WTC11 (cell line): ENCODE measurements around the gene FRMD4B. TPM values are rescaled to one million over a fixed set of nuclear protein-coding genes. Genes with fewer than 3 reads are reported as not detected.

Experiments used
- ATAC-seq: fragments of 200-7000 bp; cut with Tn5 transposase; 2 replicates; pipeline ENCODE4 v1.10.0; 2021; ENCODE audit warnings: mild to moderate bottlenecking, moderate library complexity
- CTCF ChIA-PET: fragments of 300-600 bp; sonication (Branson Sonifier 250); formaldehyde crosslinking; loops from one replicate; lab custom pipeline; 2021; ENCODE audit warnings: antibody characterized with exemption; lab: Charles Lee
- POLR2A ChIA-PET: fragments of 350-600 bp; sonication (Branson Sonifier 250); formaldehyde crosslinking; loops from one replicate; lab custom pipeline; 2021; ENCODE audit warnings: antibody characterized with exemption; lab: Charles Lee
- DNase-seq: peaks from one replicate; pipeline ENCODE4 v3.0.0; 2021; ENCODE audit warnings: low spot score
- H3K27ac Mint-ChIP-seq: 2 replicates; pipeline ENCODE4 v1.8.0; 2021; ENCODE audit warnings: mixed read lengths
- H3K27me3 Mint-ChIP-seq: 2 replicates; pipeline ENCODE4 v1.8.0; 2021; ENCODE audit warnings: low read depth, mild to moderate bottlenecking, moderate library complexity, mixed read lengths
- H3K36me3 Mint-ChIP-seq: 2 replicates; pipeline ENCODE4 v1.8.0; 2021; ENCODE audit warnings: mixed read lengths
- H3K4me1 Mint-ChIP-seq: 2 replicates; pipeline ENCODE4 v1.8.0; 2022; ENCODE audit warnings: mixed read lengths
- H3K4me3 Mint-ChIP-seq: 2 replicates; pipeline ENCODE4 v1.8.0; 2021; ENCODE audit warnings: mild to moderate bottlenecking, moderate library complexity, mixed read lengths
- H3K9me3 Mint-ChIP-seq: 2 replicates; pipeline ENCODE4 v1.8.0; 2021; ENCODE audit warnings: mixed read lengths
- ARID4B ChIP-seq: sonication (generic); formaldehyde crosslinking; IDR thresholded peaks from 2 replicates; pipeline ENCODE4 v1.8.0; 2023; ENCODE audit warnings: missing genetic modification reagents, mild to moderate bottlenecking, borderline replicate concordance
- ATF1 ChIP-seq: sonication (generic); formaldehyde crosslinking; IDR thresholded peaks from 2 replicates; pipeline ENCODE4 v1.8.1; 2023; ENCODE audit warnings: mild to moderate bottlenecking, moderate library complexity, missing genetic modification reagents
- CBFB ChIP-seq: sonication (generic); formaldehyde crosslinking; IDR thresholded peaks from 2 replicates; pipeline ENCODE4 v1.8.1; 2022; ENCODE audit warnings: mild to moderate bottlenecking, low read depth, missing genetic modification reagents
- GABPB1 ChIP-seq: sonication (generic); formaldehyde crosslinking; IDR thresholded peaks from 2 replicates; pipeline ENCODE4 v1.8.1; 2023; ENCODE audit warnings: mild to moderate bottlenecking, missing genetic modification reagents
- GRHL2 ChIP-seq: fragments of 250-450 bp; sonication (Bioruptor Pico); IDR thresholded peaks from 2 replicates; pipeline ENCODE4 v1.8.0; 2022; ENCODE audit warnings: mild to moderate bottlenecking, moderate library complexity; ENCODE audit not compliant: insufficient replicate concordance, severe bottlenecking
- IRF2 ChIP-seq: sonication (generic); formaldehyde crosslinking; IDR thresholded peaks from 2 replicates; pipeline ENCODE4 v1.8.0; 2022; ENCODE audit warnings: low read depth, missing genetic modification reagents, borderline replicate concordance
- MXD4 ChIP-seq: fragments of 250-450 bp; sonication (Bioruptor Pico); IDR thresholded peaks from 2 replicates; pipeline ENCODE4 v1.8.0; 2021; ENCODE audit warnings: mild to moderate bottlenecking, moderate library complexity, borderline replicate concordance
- NR2C2 ChIP-seq: sonication (generic); formaldehyde crosslinking; IDR thresholded peaks from 2 replicates; pipeline ENCODE4 v1.8.0; 2022; ENCODE audit warnings: mild to moderate bottlenecking, missing genetic modification reagents
- SMAD4 ChIP-seq: sonication (generic); formaldehyde crosslinking; IDR thresholded peaks from 2 replicates; pipeline ENCODE4 v1.8.0; 2022; ENCODE audit warnings: mild to moderate bottlenecking, missing genetic modification reagents
- SP1 ChIP-seq: sonication (generic); formaldehyde crosslinking; conservative IDR thresholded peaks from 2 replicates; pipeline ENCODE4 v1.8.1; 2022; ENCODE audit warnings: missing genetic modification reagents
- ZMAT4 ChIP-seq: fragments of 250-450 bp; sonication (Bioruptor Pico); IDR thresholded peaks from 2 replicates; pipeline ENCODE4 v1.9.0; 2021; ENCODE audit warnings: mild to moderate bottlenecking
- ZNF121 ChIP-seq: sonication (generic); formaldehyde crosslinking; IDR thresholded peaks from 2 replicates; pipeline ENCODE4 v1.8.0; 2023; ENCODE audit warnings: missing genetic modification reagents
- ZNF219 ChIP-seq: sonication (generic); formaldehyde crosslinking; IDR thresholded peaks from 2 replicates; pipeline ENCODE4 v1.8.0; 2023; ENCODE audit warnings: missing genetic modification reagents, mild to moderate bottlenecking, borderline replicate concordance
- ZNF281 ChIP-seq: sonication (generic); formaldehyde crosslinking; IDR thresholded peaks from 2 replicates; pipeline ENCODE4 v1.8.0; 2023; ENCODE audit warnings: mild to moderate bottlenecking, missing genetic modification reagents
- ZNF317 ChIP-seq: sonication (generic); formaldehyde crosslinking; IDR thresholded peaks from 2 replicates; pipeline ENCODE4 v1.8.1; 2023; ENCODE audit warnings: low read depth, mild to moderate bottlenecking, moderate library complexity, missing genetic modification reagents, borderline replicate concordance
- total RNA-seq: library from RNA; stranded (reverse); gene quantifications from 3 replicates; pipeline ENCODE4 v1.2.3, GENCODE V29; 2021
- TF ChIP-seq, protein P1 (sequence below): fragments of 250-450 bp; sonication (Bioruptor Pico); IDR thresholded peaks from 2 replicates; pipeline ENCODE4 v1.9.0; 2021; ENCODE audit warnings: moderate library complexity, mild to moderate bottlenecking, inconsistent platforms, borderline replicate concordance
- TF ChIP-seq, protein P2 (sequence below): fragments of 250-450 bp; sonication (Bioruptor Pico); IDR thresholded peaks from 2 replicates; pipeline ENCODE4 v1.9.0; 2021; ENCODE audit warnings: mild to moderate bottlenecking

Gene FRMD4B
- total RNA-seq, 1 experiment from 2014 or later = 6.7 TPM

DNA sequence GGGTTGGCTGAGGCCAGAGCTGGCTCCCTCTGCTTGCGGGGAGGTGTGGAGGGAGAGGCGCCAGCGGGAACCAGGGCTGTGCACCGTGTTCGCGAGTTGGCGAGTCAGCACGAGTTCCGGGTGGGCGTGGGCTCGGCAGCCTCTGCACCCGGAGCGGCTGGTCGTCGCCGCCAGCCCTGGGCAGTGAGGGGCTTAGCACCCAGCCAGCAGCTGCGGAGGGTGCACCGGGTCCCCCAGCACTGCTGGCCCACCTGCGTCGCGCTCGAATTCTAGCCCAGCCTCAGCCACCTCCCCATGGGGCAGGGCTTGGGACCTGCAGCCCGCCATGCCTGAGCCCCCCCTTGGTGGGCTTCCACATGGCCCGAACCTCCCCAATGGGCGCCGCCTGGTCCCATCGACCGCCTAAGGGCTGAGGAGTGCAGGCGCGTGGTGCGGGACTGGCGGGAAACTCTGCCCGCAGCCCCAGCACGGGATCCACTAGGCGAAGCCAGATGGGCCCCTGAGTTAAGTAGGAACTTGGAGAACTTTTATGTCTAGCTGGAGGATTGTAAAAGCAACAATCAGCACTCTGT is 125.6 kb downstream of the FRMD4B start (continued):
- TF ChIP-seq, protein P1, sequence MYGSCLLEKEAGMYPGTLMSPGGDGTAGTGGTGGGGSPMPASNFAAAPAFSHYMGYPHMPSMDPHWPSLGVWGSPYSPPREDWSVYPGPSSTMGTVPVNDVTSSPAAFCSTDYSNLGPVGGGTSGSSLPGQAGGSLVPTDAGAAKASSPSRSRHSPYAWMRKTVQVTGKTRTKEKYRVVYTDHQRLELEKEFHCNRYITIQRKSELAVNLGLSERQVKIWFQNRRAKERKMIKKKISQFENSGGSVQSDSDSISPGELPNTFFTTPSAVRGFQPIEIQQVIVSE (CRISPR knock-in tag) = no peak
- TF ChIP-seq ZNF317 (no peak), SMAD4 (CRISPR knock-in tag) (no peak), ATF1 (CRISPR knock-in tag) (no peak), GRHL2 (CRISPR knock-in tag) (no peak), NR2C2 (CRISPR knock-in tag) (no peak), ZNF219 (CRISPR knock-in tag) (no peak), SP1 (CRISPR knock-in tag) (no peak), ZMAT4 (CRISPR knock-in tag) (no peak), GABPB1 (no peak), ZNF121 (CRISPR knock-in tag) (no peak), IRF2 (CRISPR knock-in tag) (no peak)
- TF ChIP-seq, protein P2, sequence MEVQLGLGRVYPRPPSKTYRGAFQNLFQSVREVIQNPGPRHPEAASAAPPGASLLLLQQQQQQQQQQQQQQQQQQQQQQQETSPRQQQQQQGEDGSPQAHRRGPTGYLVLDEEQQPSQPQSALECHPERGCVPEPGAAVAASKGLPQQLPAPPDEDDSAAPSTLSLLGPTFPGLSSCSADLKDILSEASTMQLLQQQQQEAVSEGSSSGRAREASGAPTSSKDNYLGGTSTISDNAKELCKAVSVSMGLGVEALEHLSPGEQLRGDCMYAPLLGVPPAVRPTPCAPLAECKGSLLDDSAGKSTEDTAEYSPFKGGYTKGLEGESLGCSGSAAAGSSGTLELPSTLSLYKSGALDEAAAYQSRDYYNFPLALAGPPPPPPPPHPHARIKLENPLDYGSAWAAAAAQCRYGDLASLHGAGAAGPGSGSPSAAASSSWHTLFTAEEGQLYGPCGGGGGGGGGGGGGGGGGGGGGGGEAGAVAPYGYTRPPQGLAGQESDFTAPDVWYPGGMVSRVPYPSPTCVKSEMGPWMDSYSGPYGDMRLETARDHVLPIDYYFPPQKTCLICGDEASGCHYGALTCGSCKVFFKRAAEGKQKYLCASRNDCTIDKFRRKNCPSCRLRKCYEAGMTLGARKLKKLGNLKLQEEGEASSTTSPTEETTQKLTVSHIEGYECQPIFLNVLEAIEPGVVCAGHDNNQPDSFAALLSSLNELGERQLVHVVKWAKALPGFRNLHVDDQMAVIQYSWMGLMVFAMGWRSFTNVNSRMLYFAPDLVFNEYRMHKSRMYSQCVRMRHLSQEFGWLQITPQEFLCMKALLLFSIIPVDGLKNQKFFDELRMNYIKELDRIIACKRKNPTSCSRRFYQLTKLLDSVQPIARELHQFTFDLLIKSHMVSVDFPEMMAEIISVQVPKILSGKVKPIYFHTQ = no peak

- ATAC-seq (no peak), DNase-seq (no peak)
- H3K27ac Mint-ChIP-seq = no peak overlapping the region
- CTCF ChIA-PET = no interaction called here
- H3K27me3 Mint-ChIP-seq = peaks cover 3% of the 10 kb centered on the region; the same call in 1 of the 2 replicates
- H3K9me3 Mint-ChIP-seq = peaks cover 19% of the 10 kb centered on the region
- H3K4me3 Mint-ChIP-seq = no peak overlapping the region
- H3K4me1 Mint-ChIP-seq = peaks cover 12% of the 10 kb centered on the region
- peaks cover 17% of the 10 kb centered on the region for H3K36me3 Mint-ChIP-seq
- POLR2A ChIA-PET = no interaction called here
- TF ChIP-seq ARID4B (CRISPR knock-in tag) = no peak
- no peak for TF ChIP-seq ZNF281 (CRISPR knock-in tag)
- TF ChIP-seq MXD4 = no peak
- no peak for TF ChIP-seq NR2C2 (CRISPR knock-in tag)
- TF ChIP-seq CBFB (CRISPR knock-in tag) = no peak
These were observed 126.8 kb downstream of the FRMD4B start for GRCh38 chr3:69259125-69259524.
